Stomach (tissue), 4 donors: ENCODE data around the gene ACTL6B.

Experiments
- CTCF ChIP-seq, 7 experiments: fragments of 450-650 bp in 4 of 7; fragments of 200-600 bp in 3 of 7; sonication (generic) in 3 of 7; IDR thresholded peaks; one replicate each; pipeline ENCODE4 v1.5.1; 2016 to 2019; ENCODE audit warnings: antibody characterized with exemption in 7 of 7, control low read depth in 2 of 7, mild to moderate bottlenecking in 1 of 7
- EP300 ChIP-seq: sonication (generic); formaldehyde crosslinking; IDR thresholded peaks from one replicate; pipeline ENCODE4 v1.6.1; 2017; ENCODE audit warnings: antibody characterized with exemption

DNA sequence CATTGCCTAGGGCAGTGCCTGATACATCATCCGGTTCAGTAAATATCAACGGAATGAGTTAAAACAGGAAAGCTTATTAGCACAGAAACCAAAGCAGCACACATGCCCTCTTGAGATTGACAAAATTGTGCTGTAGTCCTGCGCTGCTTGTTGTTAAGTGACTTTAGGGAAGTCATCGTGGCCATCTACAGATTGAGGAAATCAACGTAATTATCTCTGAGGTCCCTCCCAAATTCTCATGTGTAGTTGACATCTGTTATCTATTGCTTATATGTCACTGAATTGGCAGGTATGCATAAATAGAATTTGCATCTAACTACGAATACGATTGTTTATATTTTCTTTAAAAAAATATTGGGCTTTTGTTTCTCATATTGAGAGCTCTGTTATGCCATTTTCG lies 13.8 kb upstream of the ACTL6B start:
- TF ChIP-seq CTCF (IDR thresholded peaks at IDR 0.05) (no peak), EP300 (no peak)
